Measurements from ENCODE around the gene SEC24D.

The SEC24D gene

DNA sequence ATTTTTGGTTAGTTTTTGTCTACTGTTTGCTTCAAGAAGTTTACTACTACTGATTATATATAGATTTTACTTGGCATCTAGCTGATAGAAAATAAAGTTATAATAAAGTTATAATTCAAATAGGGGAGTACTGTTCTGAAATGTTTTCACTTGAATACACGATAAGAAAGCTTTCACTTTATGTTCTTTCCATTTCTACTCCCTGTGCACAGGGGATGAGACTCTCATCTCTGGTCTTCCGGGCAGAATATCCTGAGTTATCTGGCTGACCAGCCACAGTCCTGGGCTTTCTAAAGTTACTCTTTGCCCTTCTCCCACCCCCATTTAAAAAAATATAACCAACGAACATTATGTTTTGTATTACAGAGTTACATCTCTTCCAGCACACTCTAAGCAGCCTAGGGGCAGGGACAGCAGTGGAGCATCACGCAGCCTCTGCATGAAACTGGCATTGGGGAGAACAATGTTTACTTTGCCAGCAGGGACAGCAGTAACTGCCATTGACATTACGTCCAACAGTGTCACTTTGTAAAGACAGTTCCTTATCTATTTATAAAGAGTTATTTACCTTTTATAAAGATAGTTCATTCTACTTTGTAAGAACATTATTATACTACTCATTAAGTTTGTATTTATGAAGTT is 86.5 kb downstream of the SEC24D start:
- no peak overlapping the region for H2BK12ac ChIP-seq (ENCODE audit: low read length in 2 of 2)
- no peak overlapping the region for H4K8ac ChIP-seq (ENCODE audit: low read length)
- 93% methylated on average over 4 of the region's 5 CpGs for WGBS
- no peak overlapping the region for H2BK15ac ChIP-seq (ENCODE audit: low read depth, poor library complexity, severe bottlenecking)
- H3K23ac ChIP-seq (ENCODE audit: low read length in 2 of 2): no peak overlapping the region
- H3K18ac ChIP-seq (ENCODE audit: low read depth in 1 of 2, low read length in 2 of 2): no peak overlapping the region
- no peak overlapping the region for H3K14ac ChIP-seq (ENCODE audit: low read length in 2 of 2)
- H3K9ac ChIP-seq (ENCODE audit: low read length): no peak overlapping the region
- H3K27ac ChIP-seq (ENCODE audit: low read length, poor library complexity, severe bottlenecking): no peak overlapping the region
- H3K4me1 ChIP-seq (ENCODE audit: control insufficient read depth, insufficient read depth, low read depth, low read length): no peaks in the 10 kb centered on the region
- H4K91ac ChIP-seq (ENCODE audit: low read length): no peak overlapping the region
- H3K9me3 ChIP-seq (ENCODE audit: control insufficient read depth, low read length): no peaks in the 10 kb centered on the region
- H2BK5ac ChIP-seq (ENCODE audit: low read depth, low read length, poor library complexity, severe bottlenecking): no peak overlapping the region
- no peak overlapping the region for H3K4ac ChIP-seq (ENCODE audit: low read depth in 1 of 2, low read length in 2 of 2)
- no peak overlapping the region for H3K4me3 ChIP-seq (ENCODE audit: insufficient read depth in 1 of 2, low read depth in 1 of 2, low read length in 2 of 2)
- H3K4me2 ChIP-seq (ENCODE audit: low read length, poor library complexity, severe bottlenecking): no peak overlapping the region
- no peaks in the 10 kb centered on the region for H3K27me3 ChIP-seq (ENCODE audit: control insufficient read depth in 1 of 2, insufficient read depth in 1 of 2, low read length in 2 of 2)
- H2AFZ ChIP-seq (ENCODE audit: low read depth, low read length): no peak overlapping the region
- no peak overlapping the region for H2BK120ac ChIP-seq (ENCODE audit: low read depth, low read length)
- DNase-seq: no peak
- peaks cover 14% of the 10 kb centered on the region for H3K79me1 ChIP-seq (replicated peaks; ENCODE audit: low read length, poor library complexity, severe bottlenecking)
- H2AK5ac ChIP-seq (ENCODE audit: low read length, severe bottlenecking): no peak overlapping the region
- H3K36me3 ChIP-seq (ENCODE audit: control insufficient read depth in 1 of 2, insufficient read depth in 2 of 2, low read depth in 1 of 2, low read length in 2 of 2): peaks cover 22 to 84% of the 10 kb centered on the region in 2 experiments

DNA sequence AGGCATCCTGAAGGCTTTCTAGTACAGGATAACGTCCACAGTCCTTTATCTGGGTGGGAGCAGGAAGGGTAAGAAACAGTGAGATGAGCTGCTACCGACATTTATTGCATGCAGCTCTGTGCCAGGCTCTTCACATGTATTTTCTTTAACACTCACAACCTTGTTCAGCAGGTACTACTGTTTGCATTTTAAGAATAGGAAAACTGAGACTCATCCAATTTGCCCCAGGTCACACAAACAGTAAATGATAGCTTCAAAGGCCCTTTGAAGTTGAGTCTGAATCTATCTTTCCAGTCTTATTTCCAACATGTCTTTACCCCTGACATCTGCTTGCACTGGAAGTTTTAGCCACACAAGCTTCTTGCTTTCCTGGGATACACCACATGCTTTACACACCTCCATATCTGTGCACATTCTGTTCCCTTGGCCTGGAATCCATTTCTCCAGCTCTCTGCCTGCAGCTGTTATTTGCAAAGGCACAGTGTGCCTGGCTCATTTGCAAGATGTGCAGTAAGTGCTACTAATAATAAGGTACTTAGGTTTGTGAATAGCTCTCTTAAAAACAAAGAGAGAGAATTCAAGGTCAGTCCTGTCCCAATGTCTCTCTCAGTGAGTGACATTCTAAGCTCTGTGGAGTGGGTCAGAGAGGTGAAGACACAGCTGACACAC is 89.5 kb downstream of the SEC24D start:
- Histone ChIP-seq H3K9me3 (ENCODE audit: control insufficient read depth, low read length) (no peaks in the 10 kb centered on the region), H3K27me3 (ENCODE audit: control insufficient read depth in 1 of 2, insufficient read depth in 1 of 2, low read length in 2 of 2) (no peaks in the 10 kb centered on the region), H2BK12ac (ENCODE audit: low read length in 2 of 2) (no peak overlapping the region), H3K4me1 (ENCODE audit: control insufficient read depth, insufficient read depth, low read depth, low read length) (peaks cover 5% of the 10 kb centered on the region), H3K18ac (ENCODE audit: low read depth in 1 of 2, low read length in 2 of 2) (no peak overlapping the region), H3K4me3 (ENCODE audit: insufficient read depth in 1 of 2, low read depth in 1 of 2, low read length in 2 of 2) (no peak overlapping the region), H3K14ac (ENCODE audit: low read length in 2 of 2) (no peak overlapping the region), H4K91ac (ENCODE audit: low read length) (no peak overlapping the region), H2AFZ (ENCODE audit: low read depth, low read length) (no peak overlapping the region), H2BK5ac (ENCODE audit: low read depth, low read length, poor library complexity, severe bottlenecking) (no peak overlapping the region), H3K4me2 (ENCODE audit: low read length, poor library complexity, severe bottlenecking) (no peak overlapping the region), H4K8ac (ENCODE audit: low read length) (no peak overlapping the region), H2BK15ac (ENCODE audit: low read depth, poor library complexity, severe bottlenecking) (no peak overlapping the region), H3K23ac (ENCODE audit: low read length in 2 of 2) (no peak overlapping the region), H3K4ac (ENCODE audit: low read depth in 1 of 2, low read length in 2 of 2) (no peak overlapping the region), H3K27ac (ENCODE audit: low read length, poor library complexity, severe bottlenecking) (no peak overlapping the region), H2BK120ac (ENCODE audit: low read depth, low read length) (no peak overlapping the region), H2AK5ac (ENCODE audit: low read length, severe bottlenecking) (no peak overlapping the region), H3K9ac (ENCODE audit: low read length) (no peak overlapping the region), H3K36me3 (ENCODE audit: control insufficient read depth in 1 of 2, insufficient read depth in 2 of 2, low read depth in 1 of 2, low read length in 2 of 2) (peaks cover 34 to 82% of the 10 kb centered on the region in 2 experiments), H3K79me1 (replicated peaks; ENCODE audit: low read length, poor library complexity, severe bottlenecking) (peaks cover 20% of the 10 kb centered on the region)
- 90% methylated on average over 2 of the region's 2 CpGs for WGBS
- DNase-seq: no peak

DNA sequence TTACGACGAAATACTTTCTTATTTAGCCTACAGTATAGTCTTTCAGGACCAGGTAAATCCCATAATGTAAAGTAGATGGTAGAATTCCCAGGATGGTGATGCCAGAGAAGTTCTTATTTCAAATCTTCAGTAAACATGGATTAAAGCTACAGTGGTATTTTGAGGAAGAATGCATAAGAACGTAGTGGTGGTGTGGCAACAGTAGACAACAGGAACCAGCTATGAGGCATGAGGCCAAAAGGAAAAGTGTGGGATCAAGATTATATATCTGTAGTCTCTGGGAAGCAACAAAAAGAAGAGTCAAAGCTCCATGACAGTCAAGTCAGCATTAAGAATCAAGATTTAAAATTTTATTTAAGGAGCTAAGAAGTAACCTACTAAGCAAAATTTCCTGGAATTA is 90.6 kb downstream of the SEC24D start:
- Histone ChIP-seq H3K4me1 (ENCODE audit: control insufficient read depth, insufficient read depth, low read depth, low read length) (peaks cover 5% of the 10 kb centered on the region), H3K9ac (ENCODE audit: low read length) (no peak overlapping the region), H2BK12ac (ENCODE audit: low read length in 2 of 2) (no peak overlapping the region), H3K9me3 (ENCODE audit: control insufficient read depth, low read length) (no peaks in the 10 kb centered on the region), H3K4ac (ENCODE audit: low read depth in 1 of 2, low read length in 2 of 2) (no peak overlapping the region), H3K36me3 (ENCODE audit: control insufficient read depth in 1 of 2, insufficient read depth in 2 of 2, low read depth in 1 of 2, low read length in 2 of 2) (peaks cover 34 to 79% of the 10 kb centered on the region in 2 experiments), H3K27ac (ENCODE audit: low read length, poor library complexity, severe bottlenecking) (no peak overlapping the region), H3K4me2 (ENCODE audit: low read length, poor library complexity, severe bottlenecking) (no peak overlapping the region), H2BK15ac (ENCODE audit: low read depth, poor library complexity, severe bottlenecking) (no peak overlapping the region), H2AFZ (ENCODE audit: low read depth, low read length) (no peak overlapping the region), H3K79me1 (replicated peaks; ENCODE audit: low read length, poor library complexity, severe bottlenecking) (peaks cover 18% of the 10 kb centered on the region), H3K4me3 (ENCODE audit: insufficient read depth in 1 of 2, low read depth in 1 of 2, low read length in 2 of 2) (no peak overlapping the region), H3K23ac (ENCODE audit: low read length in 2 of 2) (no peak overlapping the region), H3K14ac (ENCODE audit: low read length in 2 of 2) (no peak overlapping the region), H3K27me3 (ENCODE audit: control insufficient read depth in 1 of 2, insufficient read depth in 1 of 2, low read length in 2 of 2) (no peaks in the 10 kb centered on the region), H4K91ac (ENCODE audit: low read length) (no peak overlapping the region), H4K8ac (ENCODE audit: low read length) (no peak overlapping the region), H2BK120ac (ENCODE audit: low read depth, low read length) (no peak overlapping the region), H3K18ac (ENCODE audit: low read depth in 1 of 2, low read length in 2 of 2) (no peak overlapping the region), H2AK5ac (ENCODE audit: low read length, severe bottlenecking) (no peak overlapping the region), H2BK5ac (ENCODE audit: low read depth, low read length, poor library complexity, severe bottlenecking) (no peak overlapping the region)
- DNase-seq: no peak
- 85% methylated on average over 1 of the region's 3 CpGs for WGBS

DNA sequence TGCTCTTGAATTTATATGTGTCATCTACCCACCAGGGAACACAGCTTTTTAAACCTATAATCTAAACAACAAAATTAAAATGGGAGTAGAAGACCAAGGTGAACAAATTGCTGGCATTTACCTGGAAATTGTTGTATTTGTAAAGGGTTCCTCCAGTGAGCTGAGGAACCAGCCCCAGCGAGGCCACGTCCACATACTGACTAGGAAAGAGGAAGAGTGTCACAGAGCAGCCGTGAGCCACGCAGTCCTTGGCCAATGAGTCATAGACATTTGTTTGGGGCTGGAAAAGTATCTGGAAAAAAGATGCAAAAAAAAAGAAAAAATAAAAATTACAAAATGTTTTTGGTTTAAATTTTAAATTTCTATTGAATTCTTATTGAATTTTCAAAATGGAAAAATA is 92.1 kb downstream of the SEC24D start:
- Histone ChIP-seq H2BK12ac (ENCODE audit: low read length in 2 of 2) (no peak overlapping the region), H3K79me1 (replicated peaks; ENCODE audit: low read length, poor library complexity, severe bottlenecking) (peaks cover 18% of the 10 kb centered on the region), H3K36me3 (ENCODE audit: control insufficient read depth in 1 of 2, insufficient read depth in 2 of 2, low read depth in 1 of 2, low read length in 2 of 2) (peaks cover 35 to 79% of the 10 kb centered on the region in 2 experiments), H3K18ac (ENCODE audit: low read depth in 1 of 2, low read length in 2 of 2) (no peak overlapping the region), H2BK120ac (ENCODE audit: low read depth, low read length) (no peak overlapping the region), H2AFZ (ENCODE audit: low read depth, low read length) (no peak overlapping the region), H3K27ac (ENCODE audit: low read length, poor library complexity, severe bottlenecking) (no peak overlapping the region), H3K14ac (ENCODE audit: low read length in 2 of 2) (no peak overlapping the region), H4K91ac (ENCODE audit: low read length) (no peak overlapping the region), H3K27me3 (ENCODE audit: control insufficient read depth in 1 of 2, insufficient read depth in 1 of 2, low read length in 2 of 2) (no peaks in the 10 kb centered on the region), H3K9me3 (ENCODE audit: control insufficient read depth, low read length) (no peaks in the 10 kb centered on the region), H3K4ac (ENCODE audit: low read depth in 1 of 2, low read length in 2 of 2) (no peak overlapping the region), H3K4me1 (ENCODE audit: control insufficient read depth, insufficient read depth, low read depth, low read length) (peaks cover 5% of the 10 kb centered on the region), H3K23ac (ENCODE audit: low read length in 2 of 2) (no peak overlapping the region), H2AK5ac (ENCODE audit: low read length, severe bottlenecking) (no peak overlapping the region), H2BK5ac (ENCODE audit: low read depth, low read length, poor library complexity, severe bottlenecking) (no peak overlapping the region), H3K4me2 (ENCODE audit: low read length, poor library complexity, severe bottlenecking) (no peak overlapping the region), H3K9ac (ENCODE audit: low read length) (peak overlapping the region; percentile 52), H3K4me3 (ENCODE audit: insufficient read depth in 1 of 2, low read depth in 1 of 2, low read length in 2 of 2) (no peak overlapping the region), H4K8ac (ENCODE audit: low read length) (no peak overlapping the region), H2BK15ac (ENCODE audit: low read depth, poor library complexity, severe bottlenecking) (no peak overlapping the region)
- WGBS: 69% methylated on average over 4 of the region's 4 CpGs
- peak; percentile 55 for DNase-seq

Data from mesenchymal stem cell (in vitro differentiated cells and primary cell).